Stimulated activated CD4-positive, alpha-beta T cell treated with anti-CD3 and anti-CD28 coated beads, Interleukin-4, amount 100 ng/mL, for 1 hour (primary cell): ENCODE measurements around the gene THSD7B.
"Not testable (repeated sequence)": the region's sequence is repeated elsewhere in the genome, so short reads cannot be mapped to it uniquely, and the experiment has no call there.

Source experiments
- DNase-seq: peaks from one replicate; pipeline ENCODE4 v3.0.0-alpha.2; 2020

Gene THSD7B

DNA sequence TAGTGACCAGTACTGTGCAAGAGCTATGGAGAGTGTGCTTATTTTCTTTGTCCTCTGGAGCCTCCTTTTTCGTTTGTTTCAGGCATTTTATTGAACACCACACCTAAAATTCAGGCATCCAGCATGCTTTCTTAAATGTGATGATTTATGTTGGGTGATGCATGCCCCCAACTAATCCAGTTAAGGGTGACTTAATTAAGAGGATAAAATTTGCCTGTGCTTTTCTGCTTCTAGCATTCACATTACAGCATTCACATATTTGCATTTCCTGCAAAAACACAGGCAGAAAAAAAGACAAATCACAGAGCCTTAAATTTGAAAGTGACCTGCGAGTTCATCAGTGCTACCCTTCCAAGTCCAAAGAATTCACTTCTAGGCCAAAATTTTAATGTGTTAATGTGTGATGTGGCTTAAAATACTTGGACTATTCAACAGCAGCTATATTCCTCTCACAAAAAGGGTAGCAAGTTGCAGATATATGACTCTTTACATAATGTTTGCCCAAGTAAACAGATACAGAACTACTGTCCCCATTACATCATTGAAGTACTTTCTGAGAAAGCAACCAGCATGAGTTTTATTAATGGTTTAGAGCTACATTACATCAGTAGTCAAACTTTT lies 286.5 kb downstream of the THSD7B start:
- DNase-seq, result no peak

DNA sequence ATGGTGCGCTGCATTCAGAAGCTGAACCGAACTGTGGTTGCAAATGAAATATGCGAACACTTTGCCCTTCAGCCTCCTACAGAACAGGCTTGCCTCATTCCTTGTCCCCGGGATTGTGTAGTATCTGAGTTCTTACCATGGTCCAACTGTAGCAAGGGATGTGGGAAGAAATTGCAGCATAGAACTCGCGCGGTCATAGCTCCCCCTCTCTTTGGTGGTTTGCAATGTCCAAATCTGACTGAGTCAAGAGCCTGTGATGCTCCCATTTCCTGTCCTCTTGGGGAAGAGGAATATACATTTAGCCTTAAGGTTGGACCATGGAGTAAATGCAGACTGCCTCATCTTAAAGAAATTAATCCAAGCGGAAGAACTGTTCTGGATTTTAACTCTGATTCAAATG lies 291.4 kb downstream of the THSD7B start:
- DNase-seq, result no peak

DNA sequence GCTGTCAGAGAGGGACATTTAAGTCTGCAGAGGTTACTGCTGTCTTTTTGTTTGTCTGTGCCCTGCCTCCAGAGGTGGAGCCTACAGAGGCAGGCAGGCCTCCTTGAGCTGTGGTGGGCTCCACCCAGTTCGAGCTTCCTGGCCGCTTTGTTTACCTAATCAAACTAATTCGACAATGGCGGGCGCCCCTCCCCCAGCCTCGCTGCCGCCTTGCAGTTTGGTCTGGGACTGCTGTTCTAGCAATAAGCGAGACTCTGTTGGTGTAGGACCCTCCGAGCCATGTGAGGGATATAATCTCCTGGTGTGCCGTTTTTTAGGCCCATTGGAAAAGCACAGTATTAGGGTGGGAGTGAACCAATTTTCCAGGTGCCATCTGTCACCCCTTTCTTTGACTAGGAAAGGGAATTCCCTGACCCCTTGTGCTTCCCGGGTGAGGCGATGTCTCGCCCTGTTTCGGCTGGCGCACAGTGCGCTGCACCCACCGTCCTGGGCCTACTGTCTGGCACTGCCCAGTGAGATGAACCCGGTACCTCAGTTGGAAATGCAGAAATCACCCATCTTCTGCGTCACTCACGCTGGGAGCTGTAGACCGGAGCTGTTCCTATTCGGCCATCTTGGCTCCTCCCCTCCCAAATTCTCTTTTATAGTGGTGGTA lies 310.9 kb downstream of the THSD7B start:
- not testable (repeated sequence) for DNase-seq

DNA sequence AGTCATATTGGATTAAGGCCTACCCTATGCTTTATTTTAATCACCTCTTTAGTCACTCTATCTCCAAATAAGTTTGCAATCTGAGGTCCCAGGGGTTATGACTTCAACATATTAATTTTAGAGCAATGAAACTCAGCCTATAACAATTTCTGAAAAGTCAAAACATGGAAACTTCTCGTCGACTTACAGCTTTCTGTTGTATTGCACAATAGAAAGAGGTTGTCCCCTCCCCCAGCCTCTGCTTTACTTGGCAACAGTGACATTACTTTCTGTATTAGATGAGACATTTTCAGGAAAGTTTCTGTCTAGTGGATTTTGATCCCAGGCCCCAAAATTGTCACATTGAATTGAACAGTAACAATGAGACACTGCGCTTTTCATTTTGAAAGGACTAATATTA lies 326.4 kb downstream of the THSD7B start:
- DNase-seq, result no peak

DNA sequence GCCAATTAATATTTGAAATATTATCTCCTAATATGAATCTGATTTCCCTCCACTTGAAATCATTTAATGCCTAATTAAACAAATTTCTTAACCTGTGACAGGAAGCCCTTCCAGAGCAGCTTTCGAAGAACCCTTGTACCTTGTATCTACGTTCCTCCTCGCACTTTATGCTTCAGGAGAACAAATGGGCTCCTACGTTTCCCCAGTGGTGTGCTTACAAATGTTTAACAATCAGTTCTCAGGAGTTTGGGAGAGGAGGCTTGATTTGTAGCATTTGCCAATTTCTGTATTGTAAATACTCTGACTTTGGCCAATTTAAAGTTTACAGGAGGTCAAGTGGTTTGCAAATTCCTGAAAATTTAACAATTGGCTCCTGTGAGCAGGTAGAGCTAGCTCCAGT lies 327.8 kb downstream of the THSD7B start:
- no peak for DNase-seq

DNA sequence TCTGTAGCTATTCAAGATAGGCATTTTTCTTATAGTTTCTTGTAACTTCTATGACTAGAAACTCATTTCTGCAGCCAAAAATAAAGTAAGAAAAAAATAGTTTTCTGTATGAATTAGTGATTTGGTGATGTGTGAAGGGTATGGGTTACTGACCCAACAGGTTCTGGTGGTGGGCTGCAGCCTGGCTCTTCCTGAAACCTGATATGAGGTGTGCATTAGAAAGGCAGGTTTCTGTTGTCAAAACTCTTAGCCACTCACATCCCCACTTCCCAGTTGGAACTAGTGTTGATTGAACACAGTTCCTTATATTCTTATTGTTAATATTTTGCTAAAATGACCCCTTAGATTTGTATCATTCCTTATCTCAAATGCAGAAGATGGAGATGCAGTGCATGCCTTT lies 330.8 kb downstream of the THSD7B start:
- DNase-seq, result no peak

DNA sequence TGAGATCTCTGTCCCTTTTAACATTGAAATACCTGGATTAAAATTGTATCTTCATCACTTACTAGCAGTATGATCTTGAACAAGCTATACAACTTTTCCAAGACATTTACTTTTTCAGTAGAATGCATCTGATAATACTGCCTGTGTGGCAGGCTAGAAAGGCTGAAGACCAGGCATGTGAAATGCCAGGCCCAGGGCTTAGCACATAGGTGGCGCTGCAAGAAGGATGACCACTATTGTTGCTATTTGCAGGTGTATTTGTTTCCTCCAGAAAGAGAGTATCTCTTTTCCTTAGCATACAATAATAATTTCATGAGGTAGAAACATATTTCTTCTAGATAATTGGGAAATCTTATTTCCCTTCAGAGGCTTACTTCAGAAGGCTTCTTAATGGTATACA lies 331.3 kb downstream of the THSD7B start:
- no peak for DNase-seq

DNA sequence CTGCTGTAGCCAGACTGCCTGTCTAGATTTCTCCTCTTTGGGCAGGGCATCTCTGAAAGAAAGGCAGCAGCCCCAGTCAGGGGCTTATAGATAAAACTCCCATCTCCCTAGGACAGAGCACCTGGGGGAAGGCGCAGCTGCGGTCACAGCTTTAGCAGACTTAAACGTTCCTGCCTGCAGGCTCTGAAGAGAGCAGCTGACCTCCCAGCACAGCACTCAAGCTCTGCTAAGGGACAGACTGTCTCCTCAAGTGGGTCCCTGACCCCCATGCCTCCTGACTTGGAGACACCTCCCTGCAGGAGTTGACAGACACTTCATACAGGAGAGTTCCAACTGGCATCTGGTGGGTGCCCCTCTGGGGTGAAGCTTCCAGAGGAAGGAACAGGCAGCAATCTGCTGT lies 336.5 kb downstream of the THSD7B start:
- not testable (repeated sequence) for DNase-seq

DNA sequence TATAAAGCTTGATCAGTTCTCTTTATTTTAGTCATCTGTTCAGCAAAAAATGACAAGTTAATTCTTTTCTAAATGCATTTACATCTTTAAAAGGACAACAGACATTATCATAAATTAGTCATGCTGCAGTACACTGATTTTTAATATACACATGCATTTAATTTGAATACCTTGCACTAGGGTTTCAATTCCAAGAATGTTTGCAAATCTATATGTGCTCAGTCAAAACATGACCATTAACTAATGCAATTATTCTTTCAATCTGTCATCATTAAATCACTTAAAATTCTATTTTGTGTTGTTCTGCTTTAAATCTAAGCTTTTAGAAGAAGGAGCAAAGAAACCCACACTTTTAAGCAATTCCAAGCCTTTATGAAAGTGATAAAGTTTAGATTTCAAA lies 342.6 kb downstream of the THSD7B start:
- no peak for DNase-seq

DNA sequence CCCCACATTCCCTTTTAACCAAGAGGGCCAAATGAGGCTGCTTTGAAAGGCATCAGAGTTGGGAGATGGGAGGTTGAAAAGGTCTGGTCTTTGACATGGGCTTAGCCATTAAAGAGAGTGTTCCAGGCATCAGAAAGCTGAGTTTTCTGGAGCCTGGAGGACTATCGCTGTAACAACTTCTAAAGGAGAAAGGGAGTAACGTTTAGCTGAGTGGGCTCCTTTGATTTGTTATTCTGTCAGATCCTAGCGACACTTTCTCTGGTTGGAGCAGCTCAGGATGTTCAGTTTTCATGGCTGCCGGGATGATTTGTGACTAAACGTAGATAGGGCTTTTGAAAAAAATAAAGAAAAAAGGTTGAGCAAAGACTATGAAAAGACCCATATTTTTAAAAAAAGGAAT lies 346.6 kb downstream of the THSD7B start:
- DNase-seq, result no peak

DNA sequence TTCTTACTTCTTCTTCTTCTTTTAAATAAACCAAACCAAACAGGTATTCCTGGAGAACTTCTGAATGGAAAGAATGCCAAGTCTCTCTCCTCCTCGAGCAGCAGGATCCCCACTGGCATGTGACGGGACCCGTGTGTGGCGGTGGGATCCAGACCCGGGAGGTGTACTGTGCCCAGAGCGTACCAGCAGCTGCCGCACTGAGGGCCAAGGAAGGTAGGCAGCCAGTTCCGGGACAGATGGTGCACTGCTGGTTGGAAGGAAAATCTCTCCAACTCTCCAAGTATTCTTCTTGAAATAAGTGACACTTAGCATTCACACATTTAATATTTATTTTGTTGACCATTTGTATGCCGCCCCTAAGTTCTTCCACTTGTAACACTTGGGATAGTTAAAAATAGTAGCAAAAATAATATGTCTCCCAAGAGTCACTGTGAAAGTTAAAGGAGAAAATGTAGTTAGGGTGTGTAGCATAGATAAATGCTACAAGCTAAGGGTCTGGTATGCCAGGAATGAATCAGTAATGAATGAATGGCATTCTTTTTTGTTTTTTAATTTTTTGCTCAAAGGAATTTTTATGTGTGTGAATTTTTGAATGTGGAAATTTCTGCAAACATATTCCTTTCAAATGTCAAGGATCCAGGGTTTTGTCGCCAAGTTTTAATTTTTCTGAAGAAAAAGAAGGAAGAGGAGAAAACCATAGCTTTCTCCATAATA lies 349.9 kb downstream of the THSD7B start:
- no peak for DNase-seq

DNA sequence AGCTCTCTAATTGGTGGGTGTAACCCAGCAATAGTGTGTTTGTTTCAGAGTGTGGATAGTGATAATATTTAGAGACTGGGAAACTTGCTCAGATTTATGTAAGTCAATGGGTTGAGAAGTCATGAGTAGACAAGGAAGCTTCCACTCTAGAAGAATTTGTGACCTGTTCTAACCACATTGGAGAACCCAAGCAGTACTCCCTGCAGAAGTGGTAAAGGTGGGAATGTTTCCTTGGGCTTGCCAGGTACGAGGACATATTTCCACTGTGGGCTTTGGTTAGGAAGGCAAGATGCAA lies 350.4 kb downstream of the THSD7B start:
- no peak for DNase-seq

DNA sequence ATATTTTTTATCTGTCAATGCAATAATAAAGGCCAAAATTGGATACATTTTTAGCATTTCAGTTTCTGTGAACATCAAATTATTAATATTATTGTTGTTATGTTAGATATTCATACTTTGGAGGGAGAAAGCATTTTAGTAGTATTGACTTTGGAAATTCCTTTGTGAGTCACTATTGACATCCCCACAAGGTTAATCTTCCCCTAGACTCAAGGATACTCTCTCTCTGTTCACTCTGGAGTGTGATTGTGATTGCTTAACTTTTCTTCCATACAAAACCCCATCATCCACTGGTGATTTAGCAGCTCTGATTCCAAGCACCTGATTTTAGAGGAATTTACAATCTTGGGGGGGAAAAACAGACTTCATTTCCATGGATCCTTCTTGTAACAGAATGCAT lies 352.0 kb downstream of the THSD7B start:
- no peak for DNase-seq

DNA sequence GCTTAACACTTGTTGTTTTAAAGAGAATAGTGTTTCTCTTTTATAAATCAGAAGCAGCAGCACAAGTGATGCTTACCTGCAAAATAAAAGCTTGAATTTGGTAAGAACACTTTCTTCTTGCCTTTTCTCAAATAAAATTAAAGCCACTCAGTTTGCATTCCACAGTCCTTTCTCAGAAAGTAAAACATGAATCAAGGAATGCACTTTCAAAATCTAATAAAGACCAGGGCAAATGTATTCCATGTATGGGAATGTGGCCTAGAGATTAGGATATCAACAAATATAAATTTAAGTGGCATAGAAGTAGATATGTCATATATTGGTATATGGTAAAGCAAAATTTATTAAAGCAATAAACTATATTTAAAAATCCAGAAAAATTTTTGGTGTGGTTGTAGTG lies 352.8 kb downstream of the THSD7B start:
- DNase-seq, result no peak

DNA sequence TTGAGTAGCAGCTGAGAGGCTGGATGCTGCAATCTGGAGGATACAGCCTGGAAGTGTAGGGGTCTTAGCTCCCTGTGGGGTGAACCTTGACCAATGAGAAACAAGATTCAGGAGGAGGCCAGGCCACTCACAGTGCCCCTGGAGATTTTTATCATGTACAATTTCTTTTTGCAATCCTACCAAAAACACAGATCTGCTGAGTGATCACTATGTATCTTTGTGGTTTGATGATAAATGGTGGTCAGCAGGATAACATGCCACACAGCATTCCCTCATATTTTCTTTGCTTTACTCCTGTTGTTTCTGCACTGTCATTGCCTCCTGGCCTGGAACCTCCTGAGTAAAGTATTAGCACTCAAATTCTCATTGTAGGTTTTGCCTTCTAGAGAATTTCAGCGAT lies 357.9 kb downstream of the THSD7B start:
- DNase-seq, result no peak

DNA sequence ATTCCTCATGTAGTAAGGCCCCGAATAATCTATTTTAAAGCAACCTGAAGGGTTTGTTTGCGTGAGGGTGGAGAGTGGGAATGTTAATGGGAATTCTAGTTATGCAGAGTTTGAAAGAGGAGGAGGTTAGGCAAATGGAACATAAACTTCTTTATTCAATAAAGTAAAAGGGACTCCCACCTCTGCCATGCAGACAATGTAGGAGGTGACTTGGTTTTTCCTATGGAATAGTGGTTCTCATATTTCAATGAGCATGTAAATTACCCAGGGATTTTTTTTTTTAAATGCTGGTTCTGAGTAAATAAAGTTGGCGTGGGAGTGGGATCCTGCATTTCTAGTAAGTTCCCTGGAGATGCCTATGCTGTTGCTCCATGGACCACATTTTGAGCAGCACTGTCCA lies 367.9 kb downstream of the THSD7B start:
- DNase-seq, result no peak

DNA sequence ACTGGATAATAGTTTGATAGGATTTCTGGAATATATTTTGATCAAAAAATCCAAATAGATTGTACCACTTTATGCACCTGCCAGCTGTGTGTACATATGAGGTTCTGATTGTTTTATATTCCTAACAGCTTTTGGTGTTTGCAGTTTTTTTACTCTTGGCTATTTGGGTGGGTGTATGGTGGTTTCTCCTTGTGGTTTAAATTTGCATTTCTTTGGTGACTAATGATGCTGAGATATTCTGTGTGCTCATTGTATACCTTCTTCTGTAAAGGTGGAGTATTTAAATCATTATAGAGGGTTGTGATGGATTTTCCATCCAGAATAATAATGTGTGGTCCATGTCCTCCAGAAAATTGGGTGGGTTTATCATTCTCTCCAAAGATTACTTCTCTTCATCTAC lies 372.9 kb downstream of the THSD7B start:
- no peak for DNase-seq

DNA sequence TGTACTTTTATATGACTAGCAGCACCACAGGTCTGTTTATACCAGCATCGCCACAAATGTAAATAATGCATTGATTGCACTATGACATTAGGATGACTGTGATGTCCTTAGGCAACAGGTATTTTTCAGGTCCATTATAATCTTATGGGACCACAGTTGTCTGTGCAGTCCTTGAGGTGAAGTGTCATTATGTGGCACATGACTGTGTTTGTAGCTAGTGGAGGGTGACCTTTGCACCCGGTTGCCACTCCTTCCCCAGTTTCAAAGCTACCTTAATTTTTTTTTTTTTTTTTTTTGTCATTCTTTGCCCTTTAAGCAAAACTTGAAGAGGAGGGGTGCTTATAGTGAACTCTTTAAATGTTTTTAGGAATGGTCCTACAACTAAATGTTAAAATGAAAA lies 386.4 kb downstream of the THSD7B start:
- no peak for DNase-seq

DNA sequence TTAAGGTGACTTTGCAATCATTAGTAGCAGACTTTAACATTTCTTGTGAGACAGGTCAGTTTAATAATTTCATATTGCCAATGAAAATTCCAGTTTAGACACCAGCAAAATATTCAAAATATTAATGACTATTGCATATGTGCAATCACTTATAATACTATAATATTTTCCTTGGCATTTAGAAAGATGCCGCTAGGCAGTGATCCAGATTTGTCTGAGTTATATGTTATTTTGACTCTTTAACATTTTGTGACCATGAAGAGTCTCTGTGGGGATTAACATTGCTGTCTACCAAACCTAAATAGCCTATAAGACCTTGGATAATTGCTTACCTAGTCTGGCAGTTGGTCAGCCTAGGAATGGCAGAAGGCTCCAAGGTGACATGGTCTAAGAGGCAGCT lies 389.6 kb downstream of the THSD7B start:
- DNase-seq, result no peak

DNA sequence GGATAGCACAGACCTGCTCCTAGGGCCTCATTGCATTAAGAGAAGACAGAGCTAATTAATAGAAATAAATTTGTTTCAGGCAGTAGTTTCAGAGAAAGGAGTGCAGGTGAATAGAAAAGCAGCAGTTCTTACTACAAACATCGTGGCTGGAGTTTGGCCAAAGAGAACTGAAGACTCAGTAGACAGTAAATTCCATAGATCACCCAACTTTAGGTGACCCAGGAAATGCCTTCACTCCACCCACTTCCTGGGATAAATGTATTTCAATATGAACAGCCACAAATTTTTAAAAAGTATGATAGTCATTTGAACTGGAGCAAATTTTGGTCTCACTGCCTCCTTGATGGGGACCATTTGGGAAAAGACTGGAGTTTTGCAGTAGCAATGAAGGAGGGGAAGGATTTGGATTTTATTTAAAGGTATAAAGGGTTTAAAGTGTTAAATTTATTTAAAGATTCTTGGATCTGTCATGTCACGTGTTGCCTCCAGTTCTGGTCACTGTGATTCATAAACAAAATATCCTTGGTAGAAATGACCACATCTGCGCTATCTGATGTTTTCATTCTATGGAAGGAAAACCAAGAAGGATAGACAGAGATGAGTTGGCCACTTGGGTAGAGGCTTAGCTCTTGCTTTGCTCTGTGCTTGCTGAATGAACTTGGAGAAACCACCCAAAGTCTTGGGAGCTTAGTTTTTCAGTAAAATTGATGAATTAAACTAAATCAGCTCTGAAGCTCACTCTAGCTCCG lies 390.2 kb downstream of the THSD7B start:
- DNase-seq, result no peak

DNA sequence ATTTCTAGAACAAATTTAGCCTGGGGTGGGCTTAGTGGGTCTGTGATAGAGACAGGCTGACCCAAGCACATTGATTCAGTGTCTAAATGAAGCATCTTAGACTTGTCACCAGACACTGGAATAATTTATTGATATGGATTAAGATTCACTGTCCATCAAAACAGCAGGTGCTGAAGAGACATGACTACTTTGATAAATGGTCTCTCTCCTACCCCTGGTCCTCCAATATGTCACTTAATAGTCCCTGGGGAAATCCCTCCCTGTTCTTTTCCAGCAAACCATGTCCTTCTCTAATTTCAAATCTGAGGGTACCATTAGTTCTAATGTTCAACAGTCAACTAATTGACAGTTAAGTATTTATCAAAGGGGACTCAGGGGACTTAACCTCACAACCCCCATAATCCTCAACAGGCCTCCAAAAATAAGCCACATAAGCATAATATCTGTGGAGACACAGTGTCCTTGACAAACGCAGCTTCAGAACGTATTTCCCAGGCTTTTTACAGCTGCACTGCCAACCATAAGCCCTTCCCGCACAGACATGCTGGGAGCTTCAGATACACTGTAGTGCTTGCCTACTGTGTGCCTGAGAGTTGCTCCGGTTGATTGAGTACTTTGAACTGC lies 391.0 kb downstream of the THSD7B start:
- no peak for DNase-seq

DNA sequence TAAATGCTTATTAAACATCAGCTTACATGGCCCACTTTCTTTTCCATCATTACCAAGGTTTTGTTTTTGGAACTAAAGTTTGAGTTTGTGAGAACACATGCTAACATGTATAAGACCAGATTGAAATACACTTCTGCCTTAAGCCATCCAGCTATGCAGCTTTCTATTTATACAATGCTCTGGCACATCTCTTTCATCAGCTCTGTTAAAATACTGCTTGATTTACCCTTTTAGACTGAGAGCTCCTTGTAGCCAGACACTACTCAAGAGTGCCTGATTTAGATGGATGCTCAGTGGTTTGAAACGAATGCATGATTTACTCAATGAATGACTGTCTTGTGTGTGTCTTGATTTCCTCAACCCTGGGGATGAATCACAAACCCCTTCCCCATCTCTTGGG lies 392.5 kb downstream of the THSD7B start:
- DNase-seq, result no peak

DNA sequence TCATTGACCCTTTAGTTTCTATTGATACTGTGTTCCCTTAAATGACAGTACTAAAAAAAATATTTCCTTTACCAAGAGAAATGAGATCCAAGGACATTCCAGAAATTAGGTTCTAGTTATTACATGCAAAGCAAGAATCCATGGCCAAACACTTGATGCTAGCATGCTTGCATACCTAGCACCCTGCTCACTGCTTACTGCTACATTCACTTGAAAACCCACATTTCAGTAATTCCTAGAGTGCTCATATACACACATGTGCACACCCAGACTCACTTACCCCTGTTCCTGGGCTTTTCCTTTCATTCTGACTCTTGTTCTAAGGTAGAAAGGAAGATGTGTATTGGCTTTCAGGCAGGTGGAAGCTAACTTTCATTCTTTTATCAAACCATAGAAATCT lies 395.9 kb downstream of the THSD7B start:
- DNase-seq, result no peak

DNA sequence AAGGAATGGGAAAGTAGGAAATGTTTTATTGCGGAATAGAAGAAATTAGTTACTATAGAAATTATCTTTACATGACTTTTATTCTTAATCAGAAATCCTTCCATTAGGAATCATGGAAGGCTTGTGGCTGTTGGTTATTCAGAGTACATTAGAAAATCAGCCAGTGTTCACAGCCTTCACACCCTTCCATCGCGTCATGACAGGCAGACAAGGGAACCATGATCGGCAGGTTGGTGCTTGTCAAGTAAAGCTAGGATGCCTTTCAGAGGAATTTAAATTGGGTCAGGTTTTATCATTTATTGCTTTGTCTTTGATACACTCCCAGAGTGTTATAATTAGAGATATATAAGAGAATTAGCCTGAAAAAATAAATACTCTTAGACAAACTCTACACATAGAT lies 400.6 kb downstream of the THSD7B start:
- no peak for DNase-seq
